NT2/D1 (cell line): ENCODE data around the gene URI1.

Experiments used
- SUZ12 ChIP-seq: IDR thresholded peaks from 2 replicates; pipeline ENCODE4 v1.6.1; 2011; ENCODE audit not compliant: insufficient read length, insufficient read depth; ENCODE audit errors: extremely low read depth
- YY1 ChIP-seq: IDR thresholded peaks from 2 replicates; pipeline ENCODE4 v1.6.1; 2011; ENCODE audit not compliant: insufficient read length, insufficient read depth
- ZNF274 ChIP-seq: IDR thresholded peaks from 2 replicates; pipeline ENCODE4 v1.6.1; 2011; ENCODE audit warnings: mild to moderate bottlenecking, low read depth, low read length

DNA sequence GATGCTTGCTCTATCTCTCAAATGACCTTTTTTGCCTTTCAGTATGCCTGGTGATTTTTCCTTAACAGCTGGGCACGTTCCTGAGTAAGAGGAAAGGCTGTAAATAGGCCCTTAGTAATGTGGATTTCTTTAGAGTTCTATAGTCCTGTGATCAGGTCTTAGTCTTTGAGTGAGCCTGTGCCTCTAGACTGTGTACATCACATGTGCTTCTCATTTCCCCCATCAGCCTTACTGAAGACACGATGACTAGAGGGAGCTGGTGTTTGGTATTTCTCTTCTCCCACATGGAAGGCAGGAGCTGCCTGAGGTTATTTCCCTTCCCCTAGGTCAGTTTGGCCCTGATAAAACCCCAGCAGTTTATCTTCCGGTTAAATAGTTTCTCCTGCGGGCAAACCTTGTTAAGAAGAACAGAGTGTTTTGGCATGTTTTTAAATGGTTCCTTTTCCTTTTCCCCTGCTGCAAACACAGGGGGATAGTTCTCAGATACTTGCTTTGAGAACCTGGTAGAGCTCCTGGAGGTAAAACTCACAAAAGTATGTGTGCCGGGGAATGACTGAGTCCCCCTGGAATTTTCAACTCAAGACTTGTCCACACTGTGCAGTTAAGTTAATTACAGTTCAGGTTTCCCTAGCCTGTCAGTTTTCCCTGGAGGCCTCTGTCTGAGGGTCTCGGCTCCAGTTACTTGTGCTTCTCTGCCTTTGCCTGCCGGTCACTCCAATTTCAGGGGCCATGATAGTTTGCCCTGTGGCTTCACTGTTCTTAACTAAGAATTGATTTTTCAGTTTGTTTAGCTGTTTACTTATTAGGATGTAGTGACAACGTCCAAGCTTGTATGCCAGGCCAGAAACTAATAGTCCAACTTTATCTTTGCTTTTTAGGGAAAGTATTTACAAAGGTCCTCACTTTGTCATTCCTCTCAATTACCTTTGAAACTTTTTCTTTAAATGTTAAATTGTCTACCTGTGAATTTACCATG, 94.4 kb downstream of the URI1 start:
- no peak for TF ChIP-seq ZNF274
- no peak for TF ChIP-seq YY1
- TF ChIP-seq SUZ12 = no peak
